Keratinocyte (primary cell): ENCODE results near the gene SEPHS1. TPM values are rescaled to one million over a fixed set of nuclear protein-coding genes. Genes with fewer than 3 reads are reported as not detected.

Experiments
- DNase-seq: peaks from one replicate; pipeline ENCODE4 v3.0.0-alpha.2; 2011; ENCODE audit warnings: low read depth, missing footprints, low spot score
- FAIRE-seq: peaks from 2 replicates; lab custom pipeline; 2011; peaks lifted over from hg19 to GRCh38; lab: Jason Lieb, UNC
- H2AFZ ChIP-seq: 2 replicates; pipeline ENCODE4 v1.6.0; 2012; ENCODE audit warnings: low read length, control low read depth, inconsistent platforms; ENCODE audit not compliant: control insufficient read depth
- H3K27ac ChIP-seq: 2 replicates; pipeline ENCODE4 v1.5.1; 2011; ENCODE audit warnings: low read length; ENCODE audit not compliant: control insufficient read depth, insufficient read depth
- H3K27me3 ChIP-seq: 3 replicates; pipeline ENCODE4 v1.6.0; 2011; ENCODE audit warnings: low read length; ENCODE audit not compliant: control insufficient read depth, insufficient read depth; ENCODE audit errors: extremely low read depth
- H3K36me3 ChIP-seq, 2 experiments: 2 replicates in 1 of 2; 3 replicates in 1 of 2; pipeline ENCODE4 v1.5.1; 2011; ENCODE audit warnings: low read length in 2 of 2, mild to moderate bottlenecking in 1 of 2; ENCODE audit not compliant: control insufficient read depth in 2 of 2, insufficient read depth in 2 of 2; ENCODE audit errors: extremely low read depth in 1 of 2
- H3K4me1 ChIP-seq: 3 replicates; pipeline ENCODE4 v1.5.1; 2011; ENCODE audit warnings: low read length; ENCODE audit not compliant: control insufficient read depth, insufficient read depth; ENCODE audit errors: extremely low read depth
- H3K4me2 ChIP-seq: 3 replicates; pipeline ENCODE4 v1.6.0; 2011; ENCODE audit warnings: low read depth, low read length; ENCODE audit not compliant: control insufficient read depth, insufficient read depth; ENCODE audit errors: extremely low read depth
- H3K4me3 ChIP-seq, 3 experiments: fragments of 200-600 bp in 1 of 3; sonication (generic) in 1 of 3; 2 replicates in 2 of 3; 3 replicates in 1 of 3; pipeline ENCODE4 v1.5.1; 2011 to 2016; ENCODE audit warnings: low read length in 3 of 3, mild to moderate bottlenecking in 3 of 3, control low read depth in 2 of 3, inconsistent platforms in 1 of 3, low read depth in 1 of 3, mixed read lengths in 1 of 3, mixed run types in 1 of 3, moderate library complexity in 1 of 3; ENCODE audit not compliant: control insufficient read depth in 2 of 3, insufficient read depth in 2 of 3; ENCODE audit errors: extremely low read depth in 1 of 3
- H3K79me2 ChIP-seq: 2 replicates; pipeline ENCODE4 v1.6.0; 2012; ENCODE audit warnings: low read length; ENCODE audit not compliant: control insufficient read depth, insufficient read depth
- H3K9ac ChIP-seq: 3 replicates; pipeline ENCODE4 v1.6.0; 2011; ENCODE audit warnings: low read length; ENCODE audit not compliant: control insufficient read depth, insufficient read depth; ENCODE audit errors: extremely low read depth
- H3K9me1 ChIP-seq: 3 replicates; pipeline ENCODE4 v1.6.0; 2011; ENCODE audit warnings: low read length; ENCODE audit not compliant: control insufficient read depth, insufficient read depth; ENCODE audit errors: extremely low read depth
- H3K9me3 ChIP-seq: 2 replicates; pipeline ENCODE4 v1.5.1; 2012; ENCODE audit warnings: low read depth, low read length; ENCODE audit not compliant: control insufficient read depth
- H4K20me1 ChIP-seq: 3 replicates; pipeline ENCODE4 v1.6.0; 2011; ENCODE audit warnings: low read length; ENCODE audit not compliant: control insufficient read depth, insufficient read depth; ENCODE audit errors: extremely low read depth
- EZH2 ChIP-seq: IDR thresholded peaks from one replicate; pipeline ENCODE4 v1.6.1; 2012; ENCODE audit warnings: inconsistent platforms, mild to moderate bottlenecking, low read length, moderate library complexity
- dilution Hi-C: fragments of 300-500 bp; cut with MboI; formaldehyde crosslinking; loops from one replicate; pipeline ENCODE4 v1.7.0; 2020; ENCODE audit warnings: low sequenced_read_pairs; ENCODE audit not compliant: extremely low pct_ligation_motif_present
- polyA plus RNA-seq, 5 experiments: library from polyadenylated mRNA; depleted of rRNA in 3 of 5; stranded (reverse) in 3 of 5; stranded (forward) in 1 of 5; unstranded in 1 of 5; fragments of >200 nt; gene quantifications; 1 replicate in 1 of 5; 2 replicates in 3 of 5; 3 replicates in 1 of 5; pipeline versions ENCODE4 v1.2.1 to v1.2.3, GENCODE V29; 2011 to 2012; ENCODE audit warnings: missing spikeins in 2 of 5, low read depth in 1 of 5, low replicate concordance in 1 of 5
- TF ChIP-seq, protein P1 (sequence below), 3 experiments: IDR thresholded peaks in 1 of 3; conservative IDR thresholded peaks in 1 of 3; optimal IDR thresholded peaks in 1 of 3; 2 replicates in 2 of 3; 3 replicates in 1 of 3; pipeline versions ENCODE3 to v1.5.1; 2011; ENCODE audit warnings: low read length in 3 of 3, mild to moderate bottlenecking in 3 of 3, moderate library complexity in 2 of 3, control low read depth in 1 of 3, inconsistent platforms in 1 of 3; ENCODE audit not compliant: insufficient read depth in 2 of 3; ENCODE audit errors: extremely low read depth in 1 of 3

SEPHS1 gene
- polyA plus RNA-seq, 1 donor (not counting 4 experiments of a cell fraction or from before 2014, with no cell fraction given): 65.4 TPM

DNA sequence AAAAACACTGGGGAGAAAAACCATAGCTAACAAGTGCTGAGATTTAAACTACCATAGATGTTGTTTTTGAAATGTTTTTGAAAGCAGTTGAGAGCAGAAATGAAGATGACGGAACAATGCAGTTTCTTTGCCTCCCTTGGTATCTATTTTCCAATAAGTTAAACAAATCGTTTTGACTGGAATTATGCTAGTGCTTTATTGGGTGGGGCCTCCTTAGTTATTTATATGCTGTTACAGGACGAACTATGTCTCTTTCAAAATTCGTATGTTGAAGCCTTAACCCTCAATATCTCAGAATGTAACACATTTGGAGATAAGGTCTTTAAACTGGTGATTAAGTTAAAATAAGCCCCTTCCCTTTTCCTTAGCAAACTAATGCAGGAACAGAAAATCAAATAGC, 45.5 kb upstream of the SEPHS1 start:
- Histone ChIP-seq H3K79me2 (no peaks in the 10 kb centered on the region), H3K9me1 (no peaks in the 10 kb centered on the region), H3K27ac (no peak overlapping the region), H4K20me1 (no peaks in the 10 kb centered on the region), H3K9me3 (no peaks in the 10 kb centered on the region), H2AFZ (no peak overlapping the region), H3K36me3 (no peaks in the 10 kb centered on the region), H3K4me2 (no peak overlapping the region), H3K4me1 (no peaks in the 10 kb centered on the region), H3K4me3 (no peak overlapping the region), H3K27me3 (no peaks in the 10 kb centered on the region), H3K9ac (no peak overlapping the region)
- TF ChIP-seq, protein P1, sequence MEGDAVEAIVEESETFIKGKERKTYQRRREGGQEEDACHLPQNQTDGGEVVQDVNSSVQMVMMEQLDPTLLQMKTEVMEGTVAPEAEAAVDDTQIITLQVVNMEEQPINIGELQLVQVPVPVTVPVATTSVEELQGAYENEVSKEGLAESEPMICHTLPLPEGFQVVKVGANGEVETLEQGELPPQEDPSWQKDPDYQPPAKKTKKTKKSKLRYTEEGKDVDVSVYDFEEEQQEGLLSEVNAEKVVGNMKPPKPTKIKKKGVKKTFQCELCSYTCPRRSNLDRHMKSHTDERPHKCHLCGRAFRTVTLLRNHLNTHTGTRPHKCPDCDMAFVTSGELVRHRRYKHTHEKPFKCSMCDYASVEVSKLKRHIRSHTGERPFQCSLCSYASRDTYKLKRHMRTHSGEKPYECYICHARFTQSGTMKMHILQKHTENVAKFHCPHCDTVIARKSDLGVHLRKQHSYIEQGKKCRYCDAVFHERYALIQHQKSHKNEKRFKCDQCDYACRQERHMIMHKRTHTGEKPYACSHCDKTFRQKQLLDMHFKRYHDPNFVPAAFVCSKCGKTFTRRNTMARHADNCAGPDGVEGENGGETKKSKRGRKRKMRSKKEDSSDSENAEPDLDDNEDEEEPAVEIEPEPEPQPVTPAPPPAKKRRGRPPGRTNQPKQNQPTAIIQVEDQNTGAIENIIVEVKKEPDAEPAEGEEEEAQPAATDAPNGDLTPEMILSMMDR (optimal IDR thresholded peaks at IDR 0.05 in 1 of 3, IDR thresholded peaks at IDR 0.05 in 1 of 3, conservative IDR thresholded peaks at IDR 0.05 in 1 of 3; ENCODE audit: extremely low read depth in 1 of 3, insufficient read depth in 2 of 3, low read length in 3 of 3): no peak
- TF ChIP-seq EZH2: no peak
- FAIRE-seq (no peak), DNase-seq (no peak)
- dilution Hi-C loops: no loop called here

DNA sequence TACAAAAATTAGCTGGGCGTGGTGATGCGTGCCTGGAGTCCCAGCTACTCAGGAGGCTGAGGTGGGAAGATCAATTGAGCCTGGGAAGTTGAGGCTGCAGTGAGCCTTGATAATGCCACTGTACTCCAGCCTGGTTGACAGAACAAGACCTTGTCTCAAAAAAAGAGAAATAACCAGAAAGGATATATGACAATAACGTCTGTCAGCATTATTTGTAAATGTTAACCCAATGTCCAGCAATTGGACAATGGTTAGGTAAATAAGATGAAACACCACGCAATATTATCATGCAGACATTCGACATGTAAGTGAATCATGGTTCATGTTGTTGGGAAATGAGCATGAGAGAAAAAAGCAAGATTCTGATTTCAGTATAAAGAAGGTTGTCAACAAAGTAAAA, 44.6 kb upstream of the SEPHS1 start:
- Histone ChIP-seq H3K4me2 (no peak overlapping the region), H3K4me1 (no peaks in the 10 kb centered on the region), H3K27ac (no peak overlapping the region), H3K4me3 (no peak overlapping the region), H3K79me2 (no peaks in the 10 kb centered on the region), H3K9me3 (no peaks in the 10 kb centered on the region), H3K9me1 (no peaks in the 10 kb centered on the region), H3K36me3 (no peaks in the 10 kb centered on the region), H4K20me1 (no peaks in the 10 kb centered on the region), H3K27me3 (no peaks in the 10 kb centered on the region), H2AFZ (no peak overlapping the region), H3K9ac (no peak overlapping the region)
- DNase-seq (no peak), FAIRE-seq (no peak)
- dilution Hi-C loops: no loop called here
- no peak for TF ChIP-seq EZH2
- TF ChIP-seq, protein P1 (optimal IDR thresholded peaks at IDR 0.05 in 1 of 3, IDR thresholded peaks at IDR 0.05 in 1 of 3, conservative IDR thresholded peaks at IDR 0.05 in 1 of 3; ENCODE audit: extremely low read depth in 1 of 3, insufficient read depth in 2 of 3, low read length in 3 of 3): no peak
